KBM-7 (cell line): ENCODE data around the gene DIAPH1.
A peak's percentile ranks its signal among the peaks of the same experiment; 100 is the strongest.

Experiments used
- DNase-seq: peaks from one replicate; pipeline ENCODE4 v3.0.0-alpha.2; 2015
- in situ Hi-C: fragments of 300-500 bp; cut with MboI; formaldehyde crosslinking; loops from 2 replicates; pipeline ENCODE4 v1.14.3; 2020; ENCODE audit warnings: low sequenced_read_pairs, low pct_unique_long_range_greater_than_20kb, mixed read lengths

Gene DIAPH1

GRCh38 chr5:141532726-141533125, 86.1 kb downstream of the DIAPH1 start:
- in situ Hi-C loops = no loop called here
- DNase-seq = no peak

GRCh38 chr5:141529873-141530272, 88.9 kb downstream of the DIAPH1 start:
- in situ Hi-C loops = no loop called here
- DNase-seq = no peak

GRCh38 chr5:141529002-141529401, 89.8 kb downstream of the DIAPH1 start:
- in situ Hi-C loops = no loop called here

GRCh38 chr5:141528291-141528984, 90.4 kb downstream of the DIAPH1 start:
- DNase-seq = no peak
- in situ Hi-C loops = no loop called here

More at GRCh38 chr5:141529002-141529401, 89.8 kb downstream of the DIAPH1 start:
- no peak for DNase-seq

- DNase-seq = no peak
- in situ Hi-C loops = no loop called here
Measured at GRCh38 chr5:141527426-141527825, 91.4 kb downstream of the DIAPH1 start.

GRCh38 chr5:141525653-141526052, 93.1 kb downstream of the DIAPH1 start:
- DNase-seq = no peak
- in situ Hi-C loops = no loop called here

GRCh38 chr5:141524604-141525597, 93.9 kb downstream of the DIAPH1 start:
- peak; percentile 89 for DNase-seq
- in situ Hi-C loops = no loop called here

- in situ Hi-C loops = no loop called here
- DNase-seq = no peak
Measured at GRCh38 chr5:141523991-141524390, 94.8 kb downstream of the DIAPH1 start.

GRCh38 chr5:141522301-141522700, 96.5 kb downstream of the DIAPH1 start:
- DNase-seq = no peak
- in situ Hi-C loops = no loop called here

- DNase-seq = peak; percentile 72
Measured at GRCh38 chr5:141521244-141521781, 97.5 kb downstream of the DIAPH1 start.

GRCh38 chr5:141519605-141520565, 98.9 kb downstream of the DIAPH1 start:
- in situ Hi-C loops = no loop called here
- no peak for DNase-seq

More at GRCh38 chr5:141521244-141521781, 97.5 kb downstream of the DIAPH1 start:
- in situ Hi-C loops = no loop called here

GRCh38 chr5:141518618-141519015, 100.2 kb downstream of the DIAPH1 start:
- in situ Hi-C loops = no loop called here
- DNase-seq = no peak

GRCh38 chr5:141517880-141518617, 100.8 kb downstream of the DIAPH1 start:
- no peak for DNase-seq
- in situ Hi-C loops = no loop called here

GRCh38 chr5:141517312-141517711, 101.5 kb downstream of the DIAPH1 start:
- no peak for DNase-seq
- in situ Hi-C loops = no loop called here

- DNase-seq = no peak
- in situ Hi-C loops = no loop called here
Measured at GRCh38 chr5:141516672-141517025, 102.2 kb downstream of the DIAPH1 start.

- in situ Hi-C loops = no loop called here
- no peak for DNase-seq
Measured at GRCh38 chr5:141515946-141516671, 102.7 kb downstream of the DIAPH1 start.

GRCh38 chr5:141515141-141515540, 103.7 kb downstream of the DIAPH1 start:
- DNase-seq = no peak
- in situ Hi-C loops = no loop called here
